A549 (cell line): ENCODE results near the gene DCLK2. TPM values are rescaled to one million over a fixed set of nuclear protein-coding genes. Genes with fewer than 3 reads are reported as not detected.

ENCODE experiments used
- ATAC-seq, 2 experiments: fragments of 200-7000 bp in 1 of 2; fragments of >200 bp in 1 of 2; cut with Nextera tagmentation in 1 of 2; cut with Tn5 transposase in 1 of 2; 3 replicates each; pipeline versions ENCODE4 v1.8.0 to v1.9.1; 2018 to 2020; ENCODE audit warnings: mild to moderate bottlenecking in 1 of 2, moderate library complexity in 1 of 2
- CTCF ChIA-PET: fragments of 300-600 bp; sonication (Branson Sonifier 250); formaldehyde crosslinking; extraction: SDS; loops from one replicate; lab custom pipeline; 2021; ENCODE audit warnings: antibody characterized with exemption, inconsistent platforms; lab: Yijun Ruan, JAX
- POLR2A ChIA-PET: fragments of 350-600 bp; formaldehyde crosslinking; extraction: SDS; loops from one replicate; lab custom pipeline; 2021; ENCODE audit warnings: antibody characterized with exemption, inconsistent platforms; lab: Yijun Ruan, JAX
- DNase-seq, 2 experiments: peaks; one replicate each; pipeline versions ENCODE4 v3.0.0 to v3.0.0-alpha.2; 2011 to 2016; ENCODE audit warnings: low read depth in 1 of 2, low spot score in 1 of 2
- FAIRE-seq: peaks from 2 replicates; lab custom pipeline; 2011; peaks lifted over from hg19 to GRCh38; lab: Jason Lieb, UNC
- H3K27ac ChIP-seq, 2 experiments: fragments of >200 bp; sonication (Bioruptor Twin); formaldehyde crosslinking; 3 replicates each; pipeline ENCODE4 v1.5.1; 2016 to 2017
- H3K4me1 ChIP-seq: fragments of >200 bp; sonication (Bioruptor Twin); formaldehyde crosslinking; 3 replicates; pipeline ENCODE4 v1.6.1; 2016
- H3K4me2 ChIP-seq: fragments of >200 bp; sonication (Bioruptor Twin); formaldehyde crosslinking; 3 replicates; pipeline ENCODE4 v1.6.1; 2016
- H3K4me3 ChIP-seq: fragments of >200 bp; sonication (Bioruptor Twin); formaldehyde crosslinking; 3 replicates; pipeline ENCODE4 v1.5.1; 2016
- H3K9me3 ChIP-seq: fragments of >200 bp; sonication (Bioruptor Twin); formaldehyde crosslinking; 3 replicates; pipeline ENCODE4 v1.6.1; 2016
- ATOH8 ChIP-seq: fragments of 250-450 bp; sonication (Bioruptor Pico); IDR thresholded peaks from 2 replicates; pipeline ENCODE4 v1.5.0; 2020; ENCODE audit warnings: low read depth, mild to moderate bottlenecking, moderate library complexity
- CBX8 ChIP-seq: fragments of 200-600 bp; sonication (generic); IDR thresholded peaks from 2 replicates; pipeline ENCODE4 v1.6.1; 2016
- CEBPB ChIP-seq, 2 experiments: fragments of >200 bp in 1 of 2; sonication (Bioruptor Twin) in 1 of 2; formaldehyde crosslinking in 1 of 2; IDR thresholded peaks; 2 replicates each; pipeline ENCODE4 v1.6.1; 2012 to 2016
- CHD2 ChIP-seq: fragments of 150-350 bp; IDR thresholded peaks from 2 replicates; pipeline ENCODE4 v1.6.1; 2014; ENCODE audit warnings: low read length; ENCODE audit not compliant: partially characterized antibody
- CHD4 ChIP-seq: fragments of 200-600 bp; sonication (generic); IDR thresholded peaks from 2 replicates; pipeline ENCODE4 v1.6.1; 2016; ENCODE audit warnings: antibody characterized with exemption, mild to moderate bottlenecking, borderline replicate concordance
- E2F6 ChIP-seq: IDR thresholded peaks from 2 replicates; pipeline ENCODE4 v1.6.1; 2012; ENCODE audit warnings: low read depth, borderline replicate concordance
- EHF ChIP-seq: fragments of 250-450 bp; sonication (Bioruptor Pico); IDR thresholded peaks from 2 replicates; pipeline ENCODE4 v1.5.0; 2020; ENCODE audit warnings: mild to moderate bottlenecking
- EP300 ChIP-seq, 2 experiments: fragments of >200 bp; sonication (Bioruptor Twin); formaldehyde crosslinking; IDR thresholded peaks; 2 replicates in 1 of 2; 3 replicates in 1 of 2; pipeline ENCODE4 v1.6.1; 2016 to 2017
- FOSB ChIP-seq: fragments of 250-450 bp; sonication (Bioruptor Pico); IDR thresholded peaks from 2 replicates; pipeline ENCODE4 v1.5.0; 2020; ENCODE audit warnings: mild to moderate bottlenecking, moderate library complexity
- GATA3 ChIP-seq: IDR thresholded peaks from 2 replicates; pipeline ENCODE4 v1.6.1; 2012; ENCODE audit warnings: borderline replicate concordance
- HEYL ChIP-seq: fragments of 250-450 bp; sonication (Bioruptor Pico); IDR thresholded peaks from 2 replicates; pipeline ENCODE4 v1.8.0; 2021; ENCODE audit warnings: mild to moderate bottlenecking, moderate library complexity
- HOXA7 ChIP-seq: fragments of 250-450 bp; sonication (Bioruptor Pico); IDR thresholded peaks from 2 replicates; pipeline ENCODE4 v1.5.0; 2020; ENCODE audit warnings: mild to moderate bottlenecking, moderate library complexity
- HOXB13 ChIP-seq: fragments of 250-450 bp; sonication (Bioruptor Pico); IDR thresholded peaks from 2 replicates; pipeline ENCODE4 v1.5.0; 2020; ENCODE audit warnings: low read depth, mild to moderate bottlenecking, moderate library complexity
- HOXB5 ChIP-seq: fragments of 250-450 bp; sonication (Bioruptor Pico); IDR thresholded peaks from 2 replicates; pipeline ENCODE4 v1.5.0; 2020; ENCODE audit warnings: mild to moderate bottlenecking, moderate library complexity
- JUN ChIP-seq, 2 experiments: fragments of >200 bp; sonication (Bioruptor Twin); formaldehyde crosslinking; IDR thresholded peaks; 2 replicates in 1 of 2; 3 replicates in 1 of 2; pipeline ENCODE4 v1.6.1; 2016 to 2017
- JUNB ChIP-seq: fragments of >200 bp; sonication (Bioruptor Twin); formaldehyde crosslinking; IDR thresholded peaks from 2 replicates; pipeline ENCODE4 v1.6.1; 2016
- MAFK ChIP-seq: fragments of 450-650 bp; IDR thresholded peaks from 2 replicates; pipeline ENCODE4 v1.6.1; 2014; ENCODE audit not compliant: partially characterized antibody
- MAX ChIP-seq: IDR thresholded peaks from 2 replicates; pipeline ENCODE4 v1.6.1; 2012
- MAZ ChIP-seq: fragments of 150-350 bp; IDR thresholded peaks from 2 replicates; pipeline ENCODE4 v1.6.1; 2014; ENCODE audit warnings: antibody characterized with exemption, low read depth, low read length, borderline replicate concordance
- NR3C1 ChIP-seq: fragments of >200 bp; sonication (Bioruptor Twin); formaldehyde crosslinking; IDR thresholded peaks from 3 replicates; pipeline ENCODE4 v1.6.1; 2017
- PBX3 ChIP-seq: IDR thresholded peaks from 2 replicates; pipeline ENCODE4 v1.6.1; 2012
- POLR2A ChIP-seq: IDR thresholded peaks from 2 replicates; pipeline ENCODE4 v1.6.1; 2012; ENCODE audit warnings: mild to moderate bottlenecking, low read length
- POLR2AphosphoS2 ChIP-seq: conservative IDR thresholded peaks from 2 replicates; pipeline ENCODE4 v1.6.1; 2012; ENCODE audit warnings: low read length, improper control_type of control experiment, inconsistent platforms
- RFX5 ChIP-seq: fragments of 450-650 bp; IDR thresholded peaks from 2 replicates; pipeline ENCODE4 v1.7.1; 2014; ENCODE audit warnings: antibody characterized with exemption, mild to moderate bottlenecking, moderate library complexity
- RNF2 ChIP-seq: fragments of 200-600 bp; sonication (generic); IDR thresholded peaks from 2 replicates; pipeline ENCODE4 v1.6.1; 2016; ENCODE audit warnings: low read depth, mild to moderate bottlenecking, antibody characterized with exemption, moderate library complexity, borderline replicate concordance
- SREBF2 ChIP-seq: fragments of 450-650 bp; IDR thresholded peaks from 2 replicates; pipeline ENCODE4 v1.6.1; 2014; ENCODE audit warnings: mild to moderate bottlenecking, moderate library complexity
- TP53 ChIP-seq: fragments of 250-450 bp; sonication (Bioruptor Pico); IDR thresholded peaks from 2 replicates; pipeline ENCODE4 v1.5.0; 2021; ENCODE audit warnings: mild to moderate bottlenecking, moderate library complexity
- ZNF302 ChIP-seq: fragments of 250-450 bp; sonication (Bioruptor Pico); IDR thresholded peaks from 2 replicates; pipeline ENCODE4 v1.9.0; 2021; ENCODE audit warnings: inconsistent platforms, mild to moderate bottlenecking, moderate library complexity
- WGBS: methylation state at CpG from one replicate; pipeline ENCODE4 v1.1.6; 2017; ENCODE audit errors: missing lambda C conversion rate; 5-methylcytosine and 5-hydroxymethylcytosine counted together
- polyA plus RNA-seq, 4 experiments: library from polyadenylated mRNA; depleted of rRNA in 3 of 4; stranded (reverse); fragments of >200 nt; fragmentation: RNase III in 1 of 4; extraction: RNeasy Plus Mini Kit Qiagen cat#74134 plus additional on column Dnase treatment in 1 of 4; gene quantifications; 2 replicates in 3 of 4; 3 replicates in 1 of 4; pipeline ENCODE4 v1.2.3, GENCODE V29; 2011 to 2017

Gene DCLK2
- polyA plus RNA-seq, 2 of the 4 experiments (the other 2 are of a cell fraction): 8.1 to 11.6 TPM

- H3K4me2 ChIP-seq: peak overlapping the region; percentile 35
- WGBS: 48% methylated on average over 6 of the region's 6 CpGs
- no peak for TF ChIP-seq MAFK
- no peak for TF ChIP-seq RNF2
- TF ChIP-seq ATOH8 (CRISPR knock-in tag): no peak
- no peak for TF ChIP-seq EP300 (IDR thresholded peaks at IDR 0.05)
- no peak for TF ChIP-seq MAX
- no peak for TF ChIP-seq E2F6
- no peak for TF ChIP-seq CBX8
- TF ChIP-seq POLR2A: no peak
- no peak for TF ChIP-seq CHD2
- TF ChIP-seq RFX5: no peak
- peak overlapping the region; percentile 20 to 83; a peak in 5 of 6 replicates for H3K27ac ChIP-seq
- no peaks in the 10 kb centered on the region for H3K9me3 ChIP-seq
- no peak for FAIRE-seq
- ChIA-PET POLR2A (no interaction called here), CTCF (interaction anchor here (0.8 kb wide), 1 partner anchor 634 kb away, joined by 3 read pairs; no protein-coding TSS in a partner anchor)
- peak in 1 of 2 experiments; percentile 10 for DNase-seq
- H3K4me3 ChIP-seq: no peak overlapping the region
- ATAC-seq: no peak
- peaks cover 63% of the 10 kb centered on the region for H3K4me1 ChIP-seq
Measured at GRCh38 chr4:150232029-150232428, 153.8 kb downstream of the DCLK2 start.

- ChIA-PET CTCF (interaction anchor here (1.2 kb wide), 1 partner anchor 9 kb away, joined by 3 read pairs; no protein-coding TSS in a partner anchor), POLR2A (no interaction called here)
- H3K9me3 ChIP-seq: no peaks in the 10 kb centered on the region
- H3K27ac ChIP-seq: peak overlapping the region; percentile 85 to 88; a peak in 3 of 6 replicates
- DNase-seq: no peak
- no peak for ATAC-seq
- no peak for FAIRE-seq
- WGBS: 93% methylated on average over 5 of the region's 5 CpGs
- H3K4me2 ChIP-seq: no peak overlapping the region
- no peak for TF ChIP-seq GATA3
- TF ChIP-seq ZNF302 (CRISPR knock-in tag): no peak
- TF ChIP-seq RNF2: no peak
- TF ChIP-seq JUN (IDR thresholded peaks at IDR 0.05): no peak
- peaks cover 76% of the 10 kb centered on the region for H3K4me1 ChIP-seq
- no peak overlapping the region for H3K4me3 ChIP-seq
Measured at GRCh38 chr4:150234246-150234645, 156.0 kb downstream of the DCLK2 start.

GRCh38 chr4:150235317-150235716 lies 157.1 kb downstream of the DCLK2 start:
- CTCF ChIA-PET: interaction anchor here (1.3 kb wide), 2 partner anchors 9 to 224 kb away, joined by 3 to 4 read pairs; no protein-coding TSS in a partner anchor

More at GRCh38 chr4:150235317-150235716, 157.1 kb downstream of the DCLK2 start:
- H3K9me3 ChIP-seq: no peaks in the 10 kb centered on the region
- peak overlapping the region; percentile 85 to 88 for H3K27ac ChIP-seq
- FAIRE-seq (no peak), DNase-seq (no peak), ATAC-seq (no peak)
- H3K4me3 ChIP-seq: no peak overlapping the region
- POLR2A ChIA-PET: no interaction called here
- peak overlapping the region; percentile 82 for H3K4me2 ChIP-seq
- peaks cover 73% of the 10 kb centered on the region for H3K4me1 ChIP-seq
- 75% methylated on average over 5 of the region's 5 CpGs for WGBS
- TF ChIP-seq FOSB: no peak
- no peak for TF ChIP-seq PBX3
- TF ChIP-seq EHF (CRISPR knock-in tag): no peak
- no peak for TF ChIP-seq CHD4
- TF ChIP-seq HOXA7: no peak
- no peak for TF ChIP-seq CEBPB (IDR thresholded peaks at IDR 0.05)
- TF ChIP-seq JUNB: no peak
- TF ChIP-seq HEYL (CRISPR knock-in tag): no peak
- no peak for TF ChIP-seq CHD2
- no peak for TF ChIP-seq SREBF2
- no peak for TF ChIP-seq MAZ
- TF ChIP-seq RFX5: no peak
- TF ChIP-seq MAX: no peak
- no peak for TF ChIP-seq CBX8
- TF ChIP-seq TP53 (CRISPR knock-in tag): no peak
- no peak for TF ChIP-seq NR3C1
- no peak for TF ChIP-seq HOXB13 (CRISPR knock-in tag)
- TF ChIP-seq HOXB5: no peak
- TF ChIP-seq POLR2AphosphoS2: no peak
